ENCODE data around the gene SLC1A2.

The SLC1A2 gene

GRCh38 chr11:35282221-35282882 is 137.0 kb downstream of the SLC1A2 start:
- H3K4me3 ChIP-seq (ENCODE audit: low read depth, low read length), result no peak overlapping the region
- no peak for DNase-seq (ENCODE audit: low read depth)
- in situ Hi-C loops (cut with HindIII; ENCODE audit: low sequenced_read_pairs), result no loop called here
- TF ChIP-seq CTCF (IDR thresholded peaks at IDR 0.05; ENCODE audit: low read depth, low read length, missing control alignments), result no peak

GRCh38 chr11:35281169-35281688 is 138.1 kb downstream of the SLC1A2 start:
- DNase-seq (ENCODE audit: low read depth), result no peak
- TF ChIP-seq CTCF (IDR thresholded peaks at IDR 0.05; ENCODE audit: low read depth, low read length, missing control alignments), result no peak
- no peak overlapping the region for H3K4me3 ChIP-seq (ENCODE audit: low read depth, low read length)
- in situ Hi-C loops (cut with HindIII; ENCODE audit: low sequenced_read_pairs), result no loop called here

- no peak for DNase-seq (ENCODE audit: low read depth)
- H3K4me3 ChIP-seq (ENCODE audit: low read depth, low read length), result no peak overlapping the region
- TF ChIP-seq CTCF (IDR thresholded peaks at IDR 0.05; ENCODE audit: low read depth, low read length, missing control alignments), result no peak
- in situ Hi-C loops (cut with HindIII; ENCODE audit: low sequenced_read_pairs), result no loop called here
Observed at GRCh38 chr11:35280727-35281126, 138.6 kb downstream of the SLC1A2 start.

- no peak for DNase-seq (ENCODE audit: low read depth)
- in situ Hi-C loops (cut with HindIII; ENCODE audit: low sequenced_read_pairs), result no loop called here
- no peak overlapping the region for H3K4me3 ChIP-seq (ENCODE audit: low read depth, low read length)
- no peak for TF ChIP-seq CTCF (IDR thresholded peaks at IDR 0.05; ENCODE audit: low read depth, low read length, missing control alignments)
Observed at GRCh38 chr11:35277827-35278226, 141.5 kb downstream of the SLC1A2 start.

- no peak overlapping the region for H3K4me3 ChIP-seq (ENCODE audit: low read depth, low read length)
- DNase-seq (ENCODE audit: low read depth), result no peak
- in situ Hi-C loops (cut with HindIII; ENCODE audit: low sequenced_read_pairs), result no loop called here
- TF ChIP-seq CTCF (IDR thresholded peaks at IDR 0.05; ENCODE audit: low read depth, low read length, missing control alignments), result no peak
Observed at GRCh38 chr11:35276396-35277145, 142.8 kb downstream of the SLC1A2 start.

GRCh38 chr11:35275786-35276170 is 143.6 kb downstream of the SLC1A2 start:
- no peak for TF ChIP-seq CTCF (IDR thresholded peaks at IDR 0.05; ENCODE audit: low read depth, low read length, missing control alignments)
- in situ Hi-C loops (cut with HindIII; ENCODE audit: low sequenced_read_pairs), result no loop called here
- H3K4me3 ChIP-seq (ENCODE audit: low read depth, low read length), result no peak overlapping the region
- peak; percentile 6 for DNase-seq (ENCODE audit: low read depth)

All from astrocyte of the cerebellum (primary cell).